Trophoblast cell (in vitro differentiated cells and primary cell): ENCODE measurements around the gene OR52R1.
"Not testable (repeated sequence)": the region's sequence is repeated elsewhere in the genome, so short reads cannot be mapped to it uniquely, and the experiment has no call there.

Experiments used
- DNase-seq, 2 donors: peaks; one replicate each; pipeline ENCODE4 v3.0.0-alpha.2; 2016
- H2AFZ ChIP-seq: 2 replicates; pipeline ENCODE4 v1.6.1; 2013; ENCODE audit warnings: low read length, moderate library complexity, mild to moderate bottlenecking; ENCODE audit not compliant: insufficient read depth, poor library complexity
- H2AK5ac ChIP-seq: 2 replicates; pipeline ENCODE4 v1.6.1; 2013; ENCODE audit warnings: mild to moderate bottlenecking, low read length
- H2BK120ac ChIP-seq: 2 replicates; pipeline ENCODE4 v1.6.1; 2013; ENCODE audit warnings: low read length, mild to moderate bottlenecking, moderate library complexity; ENCODE audit not compliant: insufficient read depth, poor library complexity
- H2BK12ac ChIP-seq: 2 replicates; pipeline ENCODE4 v1.6.1; 2013; ENCODE audit warnings: mild to moderate bottlenecking, low read length, moderate library complexity
- H2BK5ac ChIP-seq: 2 replicates; pipeline ENCODE4 v1.6.1; 2013; ENCODE audit warnings: low read length, low read depth, moderate library complexity, mild to moderate bottlenecking; ENCODE audit not compliant: poor library complexity
- H3K14ac ChIP-seq: 2 replicates; pipeline ENCODE4 v1.6.1; 2013; ENCODE audit warnings: mild to moderate bottlenecking, low read length
- H3K18ac ChIP-seq: 2 replicates; pipeline ENCODE4 v1.6.1; 2013; ENCODE audit warnings: mild to moderate bottlenecking, low read length
- H3K23ac ChIP-seq: 2 replicates; pipeline ENCODE4 v1.6.1; 2013; ENCODE audit warnings: low read length
- H3K27ac ChIP-seq: 2 replicates; pipeline ENCODE4 v1.5.1; 2013; ENCODE audit warnings: low read depth, mild to moderate bottlenecking, inconsistent platforms, low read length, moderate library complexity
- H3K27me3 ChIP-seq: 2 replicates; pipeline ENCODE4 v1.6.1; 2013; ENCODE audit warnings: inconsistent platforms, mild to moderate bottlenecking, low read length, moderate library complexity; ENCODE audit not compliant: insufficient read depth
- H3K36me3 ChIP-seq, 2 experiments: 1 replicate in 1 of 2; 2 replicates in 1 of 2; pipeline ENCODE4 v1.6.1; 2013; ENCODE audit warnings: low read length in 2 of 2, mild to moderate bottlenecking in 2 of 2, moderate library complexity in 1 of 2; ENCODE audit not compliant: insufficient read depth in 2 of 2, control insufficient read depth in 1 of 2
- H3K4ac ChIP-seq: 2 replicates; pipeline ENCODE4 v1.6.1; 2013; ENCODE audit warnings: low read depth, mild to moderate bottlenecking, low read length, moderate library complexity
- H3K4me1 ChIP-seq, 2 experiments: 1 replicate in 1 of 2; 2 replicates in 1 of 2; pipeline ENCODE4 v1.6.1; 2013; ENCODE audit warnings: low read length in 2 of 2, mild to moderate bottlenecking in 2 of 2, moderate library complexity in 1 of 2; ENCODE audit not compliant: insufficient read depth in 2 of 2, control insufficient read depth in 1 of 2
- H3K4me2 ChIP-seq: 2 replicates; pipeline ENCODE4 v1.6.1; 2013; ENCODE audit warnings: inconsistent platforms, mild to moderate bottlenecking, low read length, moderate library complexity
- H3K4me3 ChIP-seq: 2 replicates; pipeline ENCODE4 v1.5.1; 2013; ENCODE audit warnings: mild to moderate bottlenecking, low read depth, low read length, inconsistent platforms
- H3K79me1 ChIP-seq: one replicate; pipeline ENCODE4 v1.6.1; 2013; ENCODE audit warnings: low read length
- H3K79me2 ChIP-seq: 2 replicates; pipeline ENCODE4 v1.6.1; 2013; ENCODE audit warnings: low read length, mild to moderate bottlenecking; ENCODE audit not compliant: control insufficient read depth, insufficient read depth, poor library complexity
- H3K9ac ChIP-seq: 2 replicates; pipeline ENCODE4 v1.6.1; 2013; ENCODE audit warnings: mild to moderate bottlenecking, low read length
- H3K9me3 ChIP-seq: 2 replicates; pipeline ENCODE4 v1.6.1; 2013; ENCODE audit warnings: low read depth, mild to moderate bottlenecking, control low read depth, inconsistent platforms, low read length; ENCODE audit not compliant: insufficient read depth
- H4K12ac ChIP-seq: 2 replicates; pipeline ENCODE4 v1.6.1; 2013; ENCODE audit warnings: low read depth, mild to moderate bottlenecking, low read length, moderate library complexity
- H4K8ac ChIP-seq: 2 replicates; pipeline ENCODE4 v1.6.1; 2013; ENCODE audit warnings: low read depth, mild to moderate bottlenecking, low read length, moderate library complexity
- H4K91ac ChIP-seq: one replicate; pipeline ENCODE4 v1.6.1; 2013; ENCODE audit warnings: low read depth, mild to moderate bottlenecking, low read length, moderate library complexity
- WGBS: extraction: QIAGEN DNeasy Blood & Tissue Kit; methylation state at CpG from one replicate; pipeline ENCODE4 v1.1.7; 2013; ENCODE audit warnings: missing lambda C conversion rate; ENCODE audit not compliant: insufficient read length, insufficient coverage; ENCODE audit errors: extremely low coverage; 5-methylcytosine and 5-hydroxymethylcytosine counted together

The OR52R1 gene

GRCh38 chr11:4821021-4821420 lies 16.8 kb upstream of the OR52R1 start, which contains the start of gene OR51F2:
Gene OR51F2, plus strand, starts transcription at chr11:4821321. Its CDS starts 101 bp downstream, at chr11:4821422.
- no peak within 1 kb of the TSS for H2AFZ ChIP-seq
- H3K18ac ChIP-seq, result no peak within 1 kb of the TSS
- no peak within 1 kb of the TSS for H4K8ac ChIP-seq
- no peak within 1 kb of the TSS for H2BK120ac ChIP-seq
- no peak within 1 kb of the TSS for H4K91ac ChIP-seq
- H3K9ac ChIP-seq, result no peak within 1 kb of the TSS
- no peaks in the 10 kb centered on the region for H3K9me3 ChIP-seq
- H2AK5ac ChIP-seq, result no peak within 1 kb of the TSS
- H3K4me3 ChIP-seq, result no peak within 1 kb of the TSS
- H3K36me3 ChIP-seq, result no peaks in the 10 kb centered on the region
- WGBS, result no CpG with 5 or more reads among the region's 1 CpG
- no peak within 1 kb of the TSS for H3K27ac ChIP-seq
- no peak within 1 kb of the TSS for H3K23ac ChIP-seq
- no peak within 1 kb of the TSS for H2BK12ac ChIP-seq
- H3K4me1 ChIP-seq, result peaks cover 0 to 1% of the 10 kb centered on the region in 2 experiments
- H2BK5ac ChIP-seq, result no peak within 1 kb of the TSS
- H3K4me2 ChIP-seq, result no peak within 1 kb of the TSS
- DNase-seq, result no peak
- no peak within 1 kb of the TSS for H3K14ac ChIP-seq
- no peak within 1 kb of the TSS for H3K4ac ChIP-seq
- H3K79me1 ChIP-seq, result no peaks in the 10 kb centered on the region
- H3K27me3 ChIP-seq, result no peaks in the 10 kb centered on the region
- no peaks in the 10 kb centered on the region for H3K79me2 ChIP-seq
- no peak within 1 kb of the TSS for H4K12ac ChIP-seq

GRCh38 chr11:4809246-4809645 lies 5.1 kb upstream of the OR52R1 start:
- Histone ChIP-seq H2AK5ac (no peak overlapping the region), H2BK120ac (no peak overlapping the region), H2BK5ac (no peak overlapping the region), H3K27ac (no peak overlapping the region), H3K4me3 (no peak overlapping the region), H4K91ac (no peak overlapping the region), H3K4ac (no peak overlapping the region), H3K4me1 (no peaks in the 10 kb centered on the region), H3K23ac (no peak overlapping the region), H2AFZ (no peak overlapping the region), H3K27me3 (no peaks in the 10 kb centered on the region), H2BK12ac (no peak overlapping the region), H3K14ac (no peak overlapping the region), H4K8ac (no peak overlapping the region), H3K36me3 (no peaks in the 10 kb centered on the region), H3K18ac (no peak overlapping the region), H3K4me2 (no peak overlapping the region), H3K9me3 (no peaks in the 10 kb centered on the region), H3K79me2 (no peaks in the 10 kb centered on the region), H3K79me1 (no peaks in the 10 kb centered on the region), H3K9ac (no peak overlapping the region), H4K12ac (no peak overlapping the region)
- no CpG with 5 or more reads among the region's 2 CpGs for WGBS
- peak in 1 of 2 donors; percentile 18 for DNase-seq

GRCh38 chr11:4808476-4808875 lies 4.3 kb upstream of the OR52R1 start:
- Histone ChIP-seq H3K9me3 (no peaks in the 10 kb centered on the region), H3K27ac (no peak overlapping the region), H2BK120ac (no peak overlapping the region), H2AK5ac (no peak overlapping the region), H4K91ac (no peak overlapping the region), H3K9ac (no peak overlapping the region), H3K4ac (no peak overlapping the region), H3K79me1 (no peaks in the 10 kb centered on the region), H3K79me2 (no peaks in the 10 kb centered on the region), H3K23ac (no peak overlapping the region), H3K4me1 (no peaks in the 10 kb centered on the region), H2BK12ac (no peak overlapping the region), H4K12ac (no peak overlapping the region), H2BK5ac (no peak overlapping the region), H3K4me3 (no peak overlapping the region), H3K4me2 (no peak overlapping the region), H4K8ac (no peak overlapping the region), H3K36me3 (no peaks in the 10 kb centered on the region), H3K27me3 (no peaks in the 10 kb centered on the region), H3K14ac (no peak overlapping the region), H2AFZ (no peak overlapping the region), H3K18ac (no peak overlapping the region)
- no CpG with 5 or more reads among the region's 1 CpG for WGBS
- no peak for DNase-seq

- WGBS, result no CpG with 5 or more reads among the region's 5 CpGs
- not testable (repeated sequence) for DNase-seq, H3K4me3 ChIP-seq, H2BK12ac ChIP-seq, H2BK120ac ChIP-seq, H4K8ac ChIP-seq, H3K4ac ChIP-seq, H4K12ac ChIP-seq, H3K36me3 ChIP-seq, H3K27me3 ChIP-seq, H2AK5ac ChIP-seq, H3K14ac ChIP-seq, H4K91ac ChIP-seq, H3K9ac ChIP-seq, H3K27ac ChIP-seq, H3K4me1 ChIP-seq, H3K9me3 ChIP-seq, H3K23ac ChIP-seq, H3K79me1 ChIP-seq, H2AFZ ChIP-seq, H3K18ac ChIP-seq, H3K4me2 ChIP-seq, H2BK5ac ChIP-seq, H3K79me2 ChIP-seq
Measured at GRCh38 chr11:4801316-4801715, 2.9 kb downstream of the OR52R1 start.
